Sigmoid colon (tissue), 7 donors: ENCODE measurements around the gene CISD3. TPM values are rescaled to one million over a fixed set of nuclear protein-coding genes. Genes with fewer than 3 reads are reported as not detected.
A peak's percentile ranks its signal among the peaks of the same experiment; 100 is the strongest.

Experiments
- DNase-seq: peaks from one replicate; pipeline ENCODE4 v3.0.0-alpha.2; 2019
- H3K27ac ChIP-seq, 4 donors: fragments of 200-600 bp; sonication (generic); one replicate each; pipeline ENCODE4 v1.5.1; 2016 to 2019; ENCODE audit warnings: mild to moderate bottlenecking in 1 of 4
- H3K27me3 ChIP-seq, 3 donors: fragments of 200-600 bp; sonication (generic); one replicate each; pipeline ENCODE4 v1.5.1; 2019; ENCODE audit warnings: mild to moderate bottlenecking in 1 of 3
- H3K36me3 ChIP-seq, 4 donors: fragments of 200-600 bp; sonication (generic); one replicate each; pipeline ENCODE4 v1.5.1; 2016 to 2019
- H3K4me1 ChIP-seq, 4 donors: fragments of 200-600 bp; sonication (generic); one replicate each; pipeline ENCODE4 v1.5.1; 2017 to 2019
- H3K4me3 ChIP-seq, 4 donors: fragments of 200-600 bp; sonication (generic); one replicate each; pipeline ENCODE4 v1.5.1; 2017 to 2019; ENCODE audit warnings: mild to moderate bottlenecking in 2 of 4, moderate library complexity in 1 of 4
- H3K9me3 ChIP-seq, 4 donors: fragments of 200-600 bp in 3 of 4; sonication (generic) in 3 of 4; one replicate each; pipeline versions ENCODE4 v1.5.1 to v1.6.1; 2013 to 2019
- CTCF ChIP-seq, 4 experiments: fragments of 450-650 bp in 3 of 4; fragments of 200-600 bp in 1 of 4; IDR thresholded peaks; one replicate each; pipeline ENCODE4 v1.5.1; 2016 to 2019; ENCODE audit warnings: antibody characterized with exemption in 4 of 4, mild to moderate bottlenecking in 3 of 4, moderate library complexity in 2 of 4
- EP300 ChIP-seq, 4 donors: sonication (generic); formaldehyde crosslinking; IDR thresholded peaks; one replicate each; pipeline ENCODE4 v1.6.1; 2017; ENCODE audit warnings: antibody characterized with exemption in 4 of 4
- POLR2A ChIP-seq, 2 donors: fragments of 450-650 bp; IDR thresholded peaks; one replicate each; pipeline ENCODE4 v1.6.1; 2016; ENCODE audit warnings: antibody characterized with exemption in 2 of 2, mild to moderate bottlenecking in 2 of 2, moderate library complexity in 2 of 2
- POLR2AphosphoS5 ChIP-seq, 4 donors: sonication (generic); formaldehyde crosslinking; IDR thresholded peaks; one replicate each; pipeline ENCODE4 v1.6.1; 2017; ENCODE audit warnings: antibody characterized with exemption in 4 of 4
- WGBS, 2 donors: extraction: QIAGEN DNeasy Blood & Tissue Kit; methylation state at CpG; one replicate each; pipeline ENCODE4 v1.1.7; 2013; 5-methylcytosine and 5-hydroxymethylcytosine counted together
- intact Hi-C: fragments of 100-400 bp; cut with DNase I; formaldehyde crosslinking; loops from one replicate; pipeline ENCODE4 v1.15.1; 2023
- polyA plus RNA-seq, 3 donors: library from polyadenylated mRNA; stranded (reverse); fragments of 200-250 nt; gene quantifications; one replicate each; pipeline ENCODE4 v1.2.3, GENCODE V29; 2013
- total RNA-seq, 4 donors: library from RNA; depleted of rRNA; stranded (reverse); fragments of >200 nt; gene quantifications; one replicate each; pipeline ENCODE4 v1.1.0, GENCODE V29; 2016
- donor health status: healthy with polysubstance abuse.
- donor health status: Bipolar disorder and iron deficiency.
- donor health status: healthy.

The CISD3 gene
- total and polyA plus RNA-seq, 7 donors = 9.2 to 115 (median 19.3) TPM

- H3K36me3 ChIP-seq = no peaks in the 10 kb centered on the region
- H3K4me3 ChIP-seq = no peak overlapping the region
- H3K27me3 ChIP-seq = no peaks in the 10 kb centered on the region
- no peak overlapping the region for H3K27ac ChIP-seq
- no peak for DNase-seq
- H3K4me1 ChIP-seq = peaks cover 0 to 25% (median 18%) of the 10 kb centered on the region in 4 donors
- intact Hi-C loops = loop anchor here (5.0 kb wide), 1 partner anchor 42 kb away; the partner anchor contains the start of gene CISD3
- H3K9me3 ChIP-seq = no peaks in the 10 kb centered on the region
- 86 to 91% methylated on average over 4 of the region's 4 CpGs for WGBS, 2 donors
- TF ChIP-seq POLR2A (IDR thresholded peaks at IDR 0.05) = no peak
- no peak for TF ChIP-seq CTCF (IDR thresholded peaks at IDR 0.05)
- no peak for TF ChIP-seq EP300 (IDR thresholded peaks at IDR 0.05)
- no peak for TF ChIP-seq POLR2AphosphoS5 (IDR thresholded peaks at IDR 0.05)
These were observed 39.8 kb upstream of the CISD3 start for GRCh38 chr17:38690386-38690785.

- Histone ChIP-seq H3K27ac (peak overlapping the region in 2 of 4 donors; percentile 21 to 96), H3K27me3 (no peaks in the 10 kb centered on the region), H3K4me3 (no peak overlapping the region), H3K36me3 (no peaks in the 10 kb centered on the region), H3K4me1 (peaks cover 0 to 25% (median 18%) of the 10 kb centered on the region in 4 donors), H3K9me3 (no peaks in the 10 kb centered on the region)
- WGBS, 2 donors = 85 to 90% methylated on average over 4 of the region's 4 CpGs
- TF ChIP-seq EP300 (IDR thresholded peaks at IDR 0.05) (no peak), POLR2AphosphoS5 (IDR thresholded peaks at IDR 0.05) (no peak), CTCF (IDR thresholded peaks at IDR 0.05) (no peak), POLR2A (IDR thresholded peaks at IDR 0.05) (no peak)
- no peak for DNase-seq
- intact Hi-C loops = loop anchor here (5.0 kb wide), 1 partner anchor 41 kb away; the partner anchor contains the start of gene CISD3
These were observed 39.0 kb upstream of the CISD3 start for GRCh38 chr17:38691154-38691553.

- 40 to 66% methylated on average over 12 of the region's 12 CpGs for WGBS, 2 donors
- Histone ChIP-seq H3K27me3 (no peaks in the 10 kb centered on the region), H3K4me1 (peaks cover 0 to 25% (median 18%) of the 10 kb centered on the region in 4 donors), H3K27ac (peak overlapping the region; percentile 79 to 96 (median 86)), H3K9me3 (no peaks in the 10 kb centered on the region), H3K36me3 (no peaks in the 10 kb centered on the region), H3K4me3 (no peak overlapping the region)
- DNase-seq = peak; percentile 99
- intact Hi-C loops = loop anchor here (2.0 to 5.0 kb wide), 2 partner anchors 17 to 38 kb away; partner anchors contain the start of gene CISD3
- TF ChIP-seq POLR2AphosphoS5 (IDR thresholded peaks at IDR 0.05) (peak; percentile 35 to 87 (median 74)), CTCF (IDR thresholded peaks at IDR 0.05) (no peak), POLR2A (IDR thresholded peaks at IDR 0.05) (peak in 1 of 2 donors; percentile 8), EP300 (IDR thresholded peaks at IDR 0.05) (peak in 2 of 4 donors; percentile 9 to 82)
These were observed 36.3 kb upstream of the CISD3 start for GRCh38 chr17:38693700-38694329.

- no peak overlapping the region for H3K27ac ChIP-seq
- TF ChIP-seq CTCF (IDR thresholded peaks at IDR 0.05) (no peak), EP300 (IDR thresholded peaks at IDR 0.05) (no peak), POLR2AphosphoS5 (IDR thresholded peaks at IDR 0.05) (no peak), POLR2A (IDR thresholded peaks at IDR 0.05) (no peak)
- DNase-seq = no peak
- no peak overlapping the region for H3K4me3 ChIP-seq
- WGBS, 2 donors = 79 to 82% methylated on average over 4 of the region's 4 CpGs
- peaks cover 0 to 32% (median 26%) of the 10 kb centered on the region in 4 donors for H3K4me1 ChIP-seq
- no peaks in the 10 kb centered on the region for H3K36me3 ChIP-seq
- no peaks in the 10 kb centered on the region for H3K27me3 ChIP-seq
- intact Hi-C loops = no loop called here
- H3K9me3 ChIP-seq = no peaks in the 10 kb centered on the region
These were observed 32.9 kb upstream of the CISD3 start for GRCh38 chr17:38697061-38697820.
